ENCODE data around the gene CDC42BPG.

DNA sequence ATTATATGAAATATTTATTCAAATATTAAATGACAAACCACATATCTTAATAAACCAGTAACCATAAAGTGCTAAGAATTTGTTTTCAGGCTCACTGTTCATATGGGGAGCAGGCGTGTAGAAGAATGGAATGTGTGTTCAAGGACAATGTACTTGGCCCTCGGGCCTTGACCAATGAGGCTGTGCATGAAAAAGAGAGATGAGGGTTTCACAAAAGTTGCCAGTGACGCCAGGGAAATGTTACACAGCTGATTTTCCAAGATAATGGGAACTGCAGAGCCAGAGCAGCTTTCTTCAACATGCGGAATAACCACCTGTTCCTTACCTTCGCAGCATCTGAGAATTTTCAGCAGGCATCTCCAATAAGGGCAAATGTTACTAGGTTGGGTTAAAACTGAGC is 70.3 kb downstream of the CDC42BPG start:
- TF ChIP-seq CTCF (IDR thresholded peaks at IDR 0.05; ENCODE audit: poor library complexity, severe bottlenecking) (no peak), POLR2AphosphoS5 (IDR thresholded peaks at IDR 0.05) (no peak), EZH2 (IDR thresholded peaks at IDR 0.05; ENCODE audit: borderline replicate concordance, insufficient read depth, low read length, poor library complexity, severe bottlenecking) (no peak)
